Omental fat pad (tissue), 4 donors: ENCODE data around the gene UPF1. TPM values are rescaled to one million over a fixed set of nuclear protein-coding genes. Genes with fewer than 3 reads are reported as not detected.

Experiments
- ATAC-seq: fragments of 150-250 bp; one replicate; pipeline ENCODE4 v1.9.1; 2016; ENCODE audit warnings: mild to moderate bottlenecking, moderate library complexity; ENCODE audit not compliant: low FRiP score
- DNase-seq: peaks from one replicate; pipeline ENCODE4 v3.0.0-alpha.2; 2019; ENCODE audit warnings: low spot score
- total RNA-seq, 4 donors: library from RNA; depleted of rRNA; stranded (reverse); fragments of >200 nt; gene quantifications; one replicate each; pipeline ENCODE4 v1.1.0, GENCODE V29; 2016
- TF ChIP-seq, protein P1 (sequence below), 3 donors: fragments of 450-650 bp; IDR thresholded peaks; one replicate each; pipeline ENCODE4 v1.5.1; 2016 to 2017; ENCODE audit warnings: antibody characterized with exemption in 3 of 3, mild to moderate bottlenecking in 3 of 3, moderate library complexity in 2 of 3

Gene UPF1
- total RNA-seq, 4 donors from 2014 or later: 67.3 to 113 (median 96.0) TPM

DNA sequence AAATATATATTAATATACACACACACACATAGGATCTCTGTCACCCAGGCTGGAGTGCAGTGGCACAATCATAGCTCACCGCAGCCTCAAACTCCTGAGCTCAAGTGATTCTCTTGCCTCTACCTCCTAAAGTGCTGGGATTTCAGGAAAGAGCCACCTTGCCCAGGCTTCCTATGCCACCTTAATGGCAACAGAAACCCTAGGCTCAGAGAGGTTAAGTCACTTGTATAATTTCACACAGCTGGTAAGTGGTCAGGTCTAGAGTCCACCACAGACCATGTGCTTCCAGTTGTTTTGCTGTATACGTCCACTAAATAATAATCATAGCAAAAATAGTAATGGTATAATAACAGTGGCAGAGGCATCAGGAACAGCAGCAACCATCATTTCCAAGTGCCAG is 1.3 kb upstream of the UPF1 start:
- DNase-seq (no peak), ATAC-seq (no peak)
- TF ChIP-seq, protein P1, sequence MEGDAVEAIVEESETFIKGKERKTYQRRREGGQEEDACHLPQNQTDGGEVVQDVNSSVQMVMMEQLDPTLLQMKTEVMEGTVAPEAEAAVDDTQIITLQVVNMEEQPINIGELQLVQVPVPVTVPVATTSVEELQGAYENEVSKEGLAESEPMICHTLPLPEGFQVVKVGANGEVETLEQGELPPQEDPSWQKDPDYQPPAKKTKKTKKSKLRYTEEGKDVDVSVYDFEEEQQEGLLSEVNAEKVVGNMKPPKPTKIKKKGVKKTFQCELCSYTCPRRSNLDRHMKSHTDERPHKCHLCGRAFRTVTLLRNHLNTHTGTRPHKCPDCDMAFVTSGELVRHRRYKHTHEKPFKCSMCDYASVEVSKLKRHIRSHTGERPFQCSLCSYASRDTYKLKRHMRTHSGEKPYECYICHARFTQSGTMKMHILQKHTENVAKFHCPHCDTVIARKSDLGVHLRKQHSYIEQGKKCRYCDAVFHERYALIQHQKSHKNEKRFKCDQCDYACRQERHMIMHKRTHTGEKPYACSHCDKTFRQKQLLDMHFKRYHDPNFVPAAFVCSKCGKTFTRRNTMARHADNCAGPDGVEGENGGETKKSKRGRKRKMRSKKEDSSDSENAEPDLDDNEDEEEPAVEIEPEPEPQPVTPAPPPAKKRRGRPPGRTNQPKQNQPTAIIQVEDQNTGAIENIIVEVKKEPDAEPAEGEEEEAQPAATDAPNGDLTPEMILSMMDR (IDR thresholded peaks at IDR 0.05): no peak

DNA sequence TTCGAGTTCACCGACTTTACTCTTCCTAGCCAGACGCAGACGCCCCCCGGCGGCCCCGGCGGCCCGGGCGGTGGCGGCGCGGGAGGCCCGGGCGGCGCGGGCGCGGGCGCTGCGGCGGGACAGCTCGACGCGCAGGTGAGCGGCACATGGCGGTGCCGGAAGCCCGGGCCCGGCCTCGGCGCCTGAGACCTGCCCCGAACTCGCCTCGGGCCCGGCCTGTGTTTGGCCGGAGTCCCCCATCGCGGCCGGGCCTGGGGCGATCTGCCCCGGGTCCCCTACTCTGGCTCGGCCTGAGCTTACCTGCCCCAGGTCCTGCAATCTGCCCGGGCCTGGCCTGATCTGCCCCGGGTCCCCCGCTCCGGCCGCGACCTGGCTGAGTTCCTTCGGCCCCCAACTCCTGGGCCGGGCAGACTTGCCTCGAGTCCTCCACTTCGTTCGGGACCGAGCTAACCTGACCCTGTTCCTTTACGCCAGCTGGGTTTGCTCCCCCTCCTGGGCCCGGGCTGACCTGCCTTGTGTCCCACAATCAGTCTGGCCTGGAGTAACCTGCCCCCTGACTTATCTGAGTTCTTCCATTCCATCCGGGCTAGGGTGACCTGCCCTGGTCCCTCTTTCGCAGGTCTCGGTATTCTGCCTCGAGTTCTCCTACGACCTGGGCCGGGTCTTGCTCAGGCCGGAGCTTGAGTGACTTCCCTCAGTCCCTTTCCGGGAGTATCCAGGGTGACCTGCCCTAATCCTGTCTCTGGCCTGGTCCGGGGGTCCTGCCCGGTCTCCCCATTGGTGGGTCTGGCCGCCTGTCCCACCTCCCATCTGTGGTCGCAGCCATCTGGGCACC is 764 bp downstream of the UPF1 start:
- ATAC-seq (peak; percentile 60), DNase-seq (no peak)
- TF ChIP-seq, protein P1 (IDR thresholded peaks at IDR 0.05): no peak

DNA sequence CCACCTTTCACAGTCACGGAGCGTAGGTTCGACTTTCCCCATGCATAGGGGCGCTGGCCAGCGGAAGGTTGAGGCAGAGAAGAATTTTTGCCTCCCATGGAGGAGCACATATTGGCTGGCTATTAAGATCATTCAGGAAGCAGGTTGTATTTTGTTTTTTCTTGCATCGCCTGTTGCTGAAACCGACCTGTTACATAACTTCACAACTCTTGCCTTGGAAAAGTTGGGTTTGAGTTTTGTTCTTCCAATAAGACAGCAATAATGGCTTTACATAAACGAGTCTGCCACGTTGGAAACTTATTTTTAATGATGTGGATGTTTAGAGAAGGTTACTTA is 1.4 kb downstream of the UPF1 start:
- ATAC-seq (no peak), DNase-seq (no peak)
- TF ChIP-seq, protein P1 (IDR thresholded peaks at IDR 0.05): no peak

DNA sequence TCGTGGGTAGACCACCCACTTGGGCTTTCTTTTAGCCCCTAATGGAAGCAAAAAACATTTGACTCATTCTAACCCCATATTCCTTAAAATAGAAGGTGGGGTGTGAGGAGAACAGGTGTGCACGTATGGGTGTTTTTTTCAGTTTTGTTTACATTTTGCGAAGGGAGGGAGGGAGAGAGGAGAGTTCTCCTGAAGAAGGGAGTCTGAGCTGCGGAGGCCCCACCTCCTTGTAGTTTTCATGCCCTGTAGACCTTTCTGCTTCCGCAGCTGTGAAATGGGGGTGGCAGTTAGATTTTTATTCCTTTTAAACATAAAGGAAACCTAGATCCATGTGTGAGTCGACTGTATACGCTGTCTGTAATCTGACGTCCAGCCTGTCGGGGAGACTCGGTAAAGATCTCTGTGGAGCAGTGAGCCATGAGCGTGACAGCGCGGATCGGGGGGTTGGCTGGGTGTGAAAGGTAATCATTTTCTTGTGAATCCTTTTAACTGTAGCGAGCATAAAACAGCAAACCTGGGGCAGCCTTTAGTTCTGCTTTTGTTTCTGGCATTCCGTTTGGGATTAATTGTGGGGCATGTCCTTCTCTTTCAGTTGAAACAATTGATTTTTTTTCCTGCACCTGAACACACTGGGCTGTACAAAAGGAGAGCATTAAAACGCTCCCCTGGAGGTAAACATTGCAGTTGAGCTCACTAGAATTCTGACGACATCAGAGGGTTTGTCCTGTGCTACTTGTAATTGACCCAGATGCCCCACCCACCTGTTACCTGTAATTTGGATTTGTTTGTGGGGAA is 2.3 kb downstream of the UPF1 start:
- TF ChIP-seq, protein P1 (IDR thresholded peaks at IDR 0.05): no peak
- DNase-seq: no peak
- ATAC-seq: no peak

DNA sequence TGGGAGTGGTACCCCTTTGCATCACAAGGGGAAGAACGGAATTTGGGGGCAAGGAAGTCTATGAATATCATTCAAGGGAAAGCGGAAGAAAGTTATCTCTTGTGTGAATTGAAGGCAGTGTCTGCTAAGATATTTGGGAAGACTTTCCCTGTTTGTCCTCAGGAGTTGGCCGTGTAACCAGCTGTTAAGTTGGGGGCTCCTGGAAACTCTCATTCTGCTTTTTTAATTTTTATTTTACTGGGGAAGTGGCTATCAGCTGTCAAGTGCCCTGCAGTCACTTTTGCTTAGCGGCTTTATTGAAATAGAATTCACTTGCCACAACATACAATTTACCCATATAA is 2.9 kb downstream of the UPF1 start:
- TF ChIP-seq, protein P1 (IDR thresholded peaks at IDR 0.05): no peak
- no peak for ATAC-seq
- no peak for DNase-seq

DNA sequence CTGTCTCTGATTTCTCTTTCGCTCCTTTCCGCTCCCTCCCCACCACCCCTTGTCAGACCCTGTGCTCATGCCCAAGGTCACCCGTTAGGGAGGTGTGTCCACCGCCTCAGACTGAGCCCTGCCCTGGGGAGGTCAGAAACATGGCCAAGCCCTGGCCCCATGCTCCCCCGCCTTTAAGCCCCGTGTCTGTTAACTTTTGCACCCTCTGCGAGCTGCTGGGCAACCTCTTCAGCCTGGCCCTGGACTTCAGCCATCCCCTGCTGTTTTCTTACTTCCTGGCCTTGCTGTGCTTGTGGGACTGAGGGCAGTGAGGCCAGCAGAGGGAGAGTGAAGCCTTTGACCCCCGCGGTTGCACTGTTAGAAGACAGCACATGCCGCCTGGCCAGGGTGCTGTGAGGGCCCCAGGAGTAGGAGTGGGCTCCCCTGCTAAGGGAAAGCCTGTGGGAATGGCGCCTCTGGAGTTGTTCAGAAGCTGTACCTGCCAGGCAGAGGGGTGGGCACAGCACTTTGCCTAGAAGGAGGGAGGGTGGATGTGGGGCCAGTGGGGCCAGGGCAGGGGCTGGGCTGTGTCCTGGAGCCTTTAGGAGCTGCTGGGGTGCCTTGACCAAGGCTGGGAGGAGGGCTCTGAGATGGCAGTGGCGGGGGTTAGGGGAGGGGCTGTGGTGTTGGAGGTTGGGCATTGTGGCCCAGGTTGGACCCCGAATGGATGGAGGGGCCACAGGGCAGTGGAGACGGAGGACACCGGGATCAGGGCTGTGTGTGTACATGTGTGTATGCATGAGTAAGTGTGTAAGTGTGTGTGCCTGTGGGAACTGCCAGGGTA is 7.9 kb downstream of the UPF1 start:
- no peak for DNase-seq
- TF ChIP-seq, protein P1 (IDR thresholded peaks at IDR 0.05): no peak
- ATAC-seq: no peak
